GM23248 (cell line): ENCODE data around the gene HNRNPLL. TPM values are rescaled to one million over a fixed set of nuclear protein-coding genes. Genes with fewer than 3 reads are reported as not detected.

Experiments
- DNase-seq: peaks from one replicate; pipeline ENCODE4 v3.0.0-alpha.2; 2015
- H2AFZ ChIP-seq: fragments of 200-600 bp; sonication (generic); 2 replicates; pipeline ENCODE4 v1.6.1; 2016; ENCODE audit warnings: antibody characterized with exemption
- H3F3A ChIP-seq: fragments of 200-600 bp; sonication (generic); 2 replicates; pipeline ENCODE4 v1.6.1; 2016; ENCODE audit warnings: mild to moderate bottlenecking, antibody characterized with exemption, mixed run types; ENCODE audit not compliant: insufficient read depth
- H3K27ac ChIP-seq: fragments of 200-600 bp; sonication (generic); 2 replicates; pipeline ENCODE4 v1.5.1; 2016; ENCODE audit warnings: mild to moderate bottlenecking
- H3K27me3 ChIP-seq: fragments of 200-600 bp; sonication (generic); replicated peaks from 2 replicates; pipeline ENCODE4 v1.6.1; 2016; ENCODE audit warnings: mild to moderate bottlenecking; ENCODE audit not compliant: insufficient read depth
- H3K36me3 ChIP-seq: fragments of 200-600 bp; sonication (generic); 2 replicates; pipeline ENCODE4 v1.6.1; 2016; ENCODE audit warnings: low read depth, mild to moderate bottlenecking
- H3K4me1 ChIP-seq: fragments of 200-600 bp; sonication (generic); 2 replicates; pipeline ENCODE4 v1.6.1; 2016; ENCODE audit warnings: mild to moderate bottlenecking; ENCODE audit not compliant: insufficient read depth
- H3K4me2 ChIP-seq: fragments of 200-600 bp; sonication (generic); one replicate; pipeline ENCODE4 v1.6.1; 2016; ENCODE audit warnings: mild to moderate bottlenecking; ENCODE audit not compliant: unreplicated experiment
- H3K4me3 ChIP-seq: fragments of 200-600 bp; sonication (generic); 2 replicates; pipeline ENCODE4 v1.5.1; 2016; ENCODE audit warnings: mild to moderate bottlenecking
- H3K79me2 ChIP-seq: fragments of 200-600 bp; sonication (generic); 2 replicates; pipeline ENCODE4 v1.6.1; 2016; ENCODE audit warnings: mild to moderate bottlenecking; ENCODE audit not compliant: insufficient read depth
- H3K9ac ChIP-seq: fragments of 200-600 bp; sonication (generic); 2 replicates; pipeline ENCODE4 v1.6.1; 2016; ENCODE audit warnings: mild to moderate bottlenecking
- H3K9me2 ChIP-seq: fragments of 200-600 bp; sonication (generic); 2 replicates; pipeline ENCODE4 v1.6.1; 2016; ENCODE audit warnings: mixed run types, mild to moderate bottlenecking, moderate library complexity; ENCODE audit not compliant: insufficient read depth
- H3K9me3 ChIP-seq: fragments of 200-600 bp; sonication (generic); one replicate; pipeline ENCODE4 v1.6.1; 2017; ENCODE audit warnings: low read depth
- H4K20me1 ChIP-seq: fragments of 200-600 bp; sonication (generic); 2 replicates; pipeline ENCODE4 v1.6.0; 2016; ENCODE audit not compliant: insufficient read depth
- EZH2 ChIP-seq: fragments of 200-600 bp; sonication (generic); IDR thresholded peaks from 2 replicates; pipeline ENCODE4 v1.6.1; 2018; ENCODE audit warnings: antibody characterized with exemption, mild to moderate bottlenecking; ENCODE audit not compliant: insufficient read depth, poor library complexity, severe bottlenecking
- EZH2phosphoT487 ChIP-seq: fragments of 200-600 bp; sonication (generic); IDR thresholded peaks from 2 replicates; pipeline ENCODE4 v1.6.1; 2018; ENCODE audit warnings: antibody characterized with exemption, moderate library complexity, mild to moderate bottlenecking, low read depth; ENCODE audit not compliant: insufficient read depth
- WGBS, 2 experiments: methylation state at CpG; one replicate each; pipeline ENCODE4 v1.1.6; 2015 to 2017; ENCODE audit warnings: low lambda C conversion rate in 2 of 2, low coverage in 1 of 2; ENCODE audit errors: missing lambda C conversion rate in 2 of 2; 5-methylcytosine and 5-hydroxymethylcytosine counted together
- in situ Hi-C: fragments of 300-500 bp; cut with MboI; formaldehyde crosslinking; loops from 2 replicates; pipeline ENCODE4 v1.15.0; 2020
- polyA plus RNA-seq: library from polyadenylated mRNA; unstranded; fragments of >200 nt; fragmentation: Nextera tagmentation; extraction: Ambion mirVana; gene quantifications from 2 replicates; pipeline ENCODE4 v1.2.1, GENCODE V29; 2016
- total RNA-seq: library from RNA; depleted of rRNA; stranded (reverse); fragments of >200 nt; shearing (Covaris generic); gene quantifications from 2 replicates; pipeline ENCODE4 v1.2.3, GENCODE V29; 2014

Gene HNRNPLL
- total and polyA plus RNA-seq, 2 experiments from 2014 or later, result 31.3 to 42.6 TPM

- Histone ChIP-seq H3K9me2 (no peaks in the 10 kb centered on the region), H3K4me2 (no peak overlapping the region), H4K20me1 (no peaks in the 10 kb centered on the region), H3K4me3 (no peak overlapping the region), H3K9me3 (no peaks in the 10 kb centered on the region), H3K36me3 (peaks cover 5% of the 10 kb centered on the region; the same call in 1 of the 2 replicates), H3K4me1 (no peaks in the 10 kb centered on the region), H3K79me2 (no peaks in the 10 kb centered on the region), H3F3A (0 out of 2 replicates have a peak, but pooled peaks cover 5% of the 10 kb centered on the region), H3K9ac (no peak overlapping the region), H3K27ac (no peak overlapping the region), H3K27me3 (no peaks in the 10 kb centered on the region), H2AFZ (no peak overlapping the region)
- TF ChIP-seq EZH2 (no peak), EZH2phosphoT487 (no peak)
- in situ Hi-C loops, result no loop called here
- 94 to 98% methylated on average over 2 of the region's 2 CpGs for WGBS, 2 experiments
- DNase-seq, result no peak
These were observed 49.2 kb downstream of the HNRNPLL start for GRCh38 chr2:38553554-38553953.

GRCh38 chr2:38552259-38552658 lies 50.5 kb downstream of the HNRNPLL start:
- no peak overlapping the region for H3K9ac ChIP-seq

GRCh38 chr2:38551746-38552145 lies 51.0 kb downstream of the HNRNPLL start:
- H3K9ac ChIP-seq, result no peak overlapping the region
- WGBS, 2 experiments, result 98 to 99% methylated on average over 2 of the region's 2 CpGs
- no peak for DNase-seq
- H3K4me3 ChIP-seq, result no peak overlapping the region
- H3K4me1 ChIP-seq, result no peaks in the 10 kb centered on the region
- no peak overlapping the region for H3K27ac ChIP-seq
- no peaks in the 10 kb centered on the region for H3K27me3 ChIP-seq
- no peaks in the 10 kb centered on the region for H3K9me2 ChIP-seq
- in situ Hi-C loops, result no loop called here
- H3K79me2 ChIP-seq, result no peaks in the 10 kb centered on the region
- no peak overlapping the region for H3K4me2 ChIP-seq
- no peaks in the 10 kb centered on the region for H4K20me1 ChIP-seq
- H3F3A ChIP-seq, result 0 out of 2 replicates have a peak, but pooled peaks cover 9% of the 10 kb centered on the region
- H2AFZ ChIP-seq, result no peak overlapping the region
- TF ChIP-seq EZH2phosphoT487 (no peak), EZH2 (no peak)
- no peaks in the 10 kb centered on the region for H3K9me3 ChIP-seq
- H3K36me3 ChIP-seq, result peaks cover 5% of the 10 kb centered on the region; the same call in 1 of the 2 replicates

More at GRCh38 chr2:38552259-38552658, 50.5 kb downstream of the HNRNPLL start:
- Histone ChIP-seq H3K4me1 (no peaks in the 10 kb centered on the region), H3K4me2 (no peak overlapping the region), H2AFZ (no peak overlapping the region), H3K9me2 (no peaks in the 10 kb centered on the region), H4K20me1 (no peaks in the 10 kb centered on the region), H3K27ac (no peak overlapping the region), H3K9me3 (no peaks in the 10 kb centered on the region), H3K36me3 (peaks cover 5% of the 10 kb centered on the region; the same call in 1 of the 2 replicates), H3F3A (0 out of 2 replicates have a peak, but pooled peaks cover 7% of the 10 kb centered on the region), H3K27me3 (no peaks in the 10 kb centered on the region), H3K79me2 (no peaks in the 10 kb centered on the region), H3K4me3 (no peak overlapping the region)
- no peak for TF ChIP-seq EZH2
- no peak for TF ChIP-seq EZH2phosphoT487
- 93 to 97% methylated on average over 2 of the region's 2 CpGs for WGBS, 2 experiments
- DNase-seq, result no peak
- in situ Hi-C loops, result no loop called here

GRCh38 chr2:38551171-38551570 lies 51.6 kb downstream of the HNRNPLL start:
- Histone ChIP-seq H3K27me3 (no peaks in the 10 kb centered on the region), H4K20me1 (no peaks in the 10 kb centered on the region), H2AFZ (no peak overlapping the region), H3K4me1 (no peaks in the 10 kb centered on the region), H3K9ac (no peak overlapping the region), H3K4me3 (no peak overlapping the region), H3K79me2 (no peaks in the 10 kb centered on the region), H3K9me3 (no peaks in the 10 kb centered on the region), H3K9me2 (no peaks in the 10 kb centered on the region), H3K4me2 (no peak overlapping the region), H3K36me3 (peaks cover 5% of the 10 kb centered on the region; the same call in 1 of the 2 replicates), H3F3A (0 out of 2 replicates have a peak, but pooled peaks cover 9% of the 10 kb centered on the region), H3K27ac (no peak overlapping the region)
- in situ Hi-C loops, result no loop called here
- TF ChIP-seq EZH2phosphoT487 (no peak), EZH2 (no peak)
- no peak for DNase-seq
- WGBS, 2 experiments, result 95 to 98% methylated on average over 3 of the region's 3 CpGs

GRCh38 chr2:38549851-38550250 lies 52.9 kb downstream of the HNRNPLL start:
- H3K27me3 ChIP-seq, result no peaks in the 10 kb centered on the region
- no peak for DNase-seq
- H3F3A ChIP-seq, result 0 out of 2 replicates have a peak, but pooled peaks cover 10% of the 10 kb centered on the region
- H3K36me3 ChIP-seq, result peaks cover 5% of the 10 kb centered on the region; the same call in 1 of the 2 replicates
- 76 to 82% methylated on average over 4 of the region's 4 CpGs for WGBS, 2 experiments
- no peak for TF ChIP-seq EZH2phosphoT487
- no peaks in the 10 kb centered on the region for H3K9me2 ChIP-seq
- H3K79me2 ChIP-seq, result no peaks in the 10 kb centered on the region
- in situ Hi-C loops, result no loop called here
- no peak overlapping the region for H3K27ac ChIP-seq
- no peaks in the 10 kb centered on the region for H3K4me1 ChIP-seq
- no peak overlapping the region for H2AFZ ChIP-seq
- no peaks in the 10 kb centered on the region for H4K20me1 ChIP-seq
- H3K4me3 ChIP-seq, result no peak overlapping the region
- no peak overlapping the region for H3K4me2 ChIP-seq
- no peak overlapping the region for H3K9ac ChIP-seq
- no peaks in the 10 kb centered on the region for H3K9me3 ChIP-seq
